Anterior cingulate cortex (tissue), 58 donors: ENCODE measurements around the gene CHPT1.

Experiments used
- DNase-seq, 58 donors: peaks; one replicate each; lab custom pipeline; 2025; lab: John Stamatoyannopoulos, UW

Gene CHPT1

DNA sequence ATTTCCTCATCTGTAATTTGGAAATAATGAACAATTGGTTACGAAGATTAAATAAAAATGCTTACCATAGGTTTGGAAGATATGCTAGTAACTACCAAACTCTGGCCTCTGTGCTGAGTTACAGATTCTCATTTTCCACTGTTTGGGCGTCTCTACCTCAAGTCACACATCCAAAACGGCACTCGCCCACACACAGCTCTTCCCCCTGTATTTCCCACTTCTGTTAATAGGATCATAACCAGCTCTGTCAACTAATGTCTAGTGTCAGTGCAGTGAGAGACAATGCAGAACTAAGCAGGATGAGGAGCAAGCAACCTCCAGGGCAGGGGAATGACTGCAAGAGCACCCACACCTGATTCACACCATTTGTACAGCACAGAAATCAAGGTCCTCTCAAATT, 52.7 kb downstream of the CHPT1 start:
- no peak for DNase-seq

DNA sequence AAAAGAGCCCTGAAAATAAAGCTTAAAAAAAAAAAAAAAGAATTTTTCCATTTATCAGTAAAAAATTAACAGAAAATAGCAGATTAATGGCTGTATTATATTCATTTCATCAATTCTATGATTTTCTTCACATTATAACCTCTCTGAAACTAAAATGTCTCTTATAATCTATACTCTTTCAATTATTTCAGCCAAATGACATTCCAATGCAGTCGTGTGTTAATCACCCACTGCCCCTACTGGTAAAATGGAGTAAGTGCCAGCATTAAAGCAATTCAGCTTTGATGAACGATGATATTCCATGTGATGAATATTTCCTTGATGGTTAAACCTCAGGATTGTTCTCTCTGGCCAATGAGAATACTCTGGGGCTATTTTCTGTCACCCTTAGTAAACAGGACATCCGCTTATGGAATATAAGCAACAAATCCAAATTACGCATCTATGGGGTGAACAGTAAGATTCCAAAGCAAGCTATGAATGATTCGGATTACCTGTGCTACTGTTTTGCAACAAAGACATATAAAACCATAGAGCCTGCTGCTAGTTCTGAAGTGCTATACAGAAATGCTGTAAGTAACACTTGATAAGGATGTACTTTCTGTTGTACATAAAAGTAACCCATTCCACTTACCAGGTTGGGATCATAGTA, 62.1 kb downstream of the CHPT1 start:
- DNase-seq, result no peak

DNA sequence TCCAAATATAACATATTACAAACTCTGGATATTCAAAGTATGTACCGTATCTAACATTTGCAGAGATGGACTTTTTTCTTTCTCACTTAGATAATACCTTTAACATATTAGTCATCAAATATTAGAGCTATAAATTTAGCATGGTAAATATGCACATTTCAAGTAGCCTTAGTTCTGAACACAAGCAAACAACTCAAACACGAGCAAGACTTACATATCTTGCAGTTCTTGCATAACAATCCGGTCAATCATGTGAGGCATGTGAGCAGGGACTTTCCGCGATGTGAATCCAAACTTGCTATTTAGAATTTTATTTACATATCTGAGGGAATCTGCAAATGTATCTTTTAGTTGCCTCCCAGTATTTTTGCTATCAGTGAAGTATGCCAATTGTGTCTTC, 63.9 kb downstream of the CHPT1 start:
- peak in 1 of 58 donors; percentile 13 for DNase-seq

DNA sequence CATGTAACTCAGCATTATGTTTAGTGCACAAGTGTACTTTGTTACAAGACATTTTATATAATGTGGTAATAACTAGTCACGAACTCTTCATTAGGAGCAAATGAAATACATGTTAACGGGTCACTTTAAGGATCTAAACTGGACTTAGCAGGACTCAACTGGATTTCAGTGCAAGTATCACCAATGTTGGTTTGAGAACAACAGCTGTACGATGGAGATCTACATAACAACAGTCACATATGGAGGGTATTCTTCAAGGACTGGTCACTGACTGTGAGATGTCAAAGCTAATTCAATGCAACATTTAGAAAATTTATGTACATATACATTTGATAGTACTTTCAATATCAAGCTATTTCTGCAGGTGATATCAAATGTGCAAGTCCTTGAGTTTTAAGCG, 64.3 kb downstream of the CHPT1 start:
- DNase-seq, result no peak

DNA sequence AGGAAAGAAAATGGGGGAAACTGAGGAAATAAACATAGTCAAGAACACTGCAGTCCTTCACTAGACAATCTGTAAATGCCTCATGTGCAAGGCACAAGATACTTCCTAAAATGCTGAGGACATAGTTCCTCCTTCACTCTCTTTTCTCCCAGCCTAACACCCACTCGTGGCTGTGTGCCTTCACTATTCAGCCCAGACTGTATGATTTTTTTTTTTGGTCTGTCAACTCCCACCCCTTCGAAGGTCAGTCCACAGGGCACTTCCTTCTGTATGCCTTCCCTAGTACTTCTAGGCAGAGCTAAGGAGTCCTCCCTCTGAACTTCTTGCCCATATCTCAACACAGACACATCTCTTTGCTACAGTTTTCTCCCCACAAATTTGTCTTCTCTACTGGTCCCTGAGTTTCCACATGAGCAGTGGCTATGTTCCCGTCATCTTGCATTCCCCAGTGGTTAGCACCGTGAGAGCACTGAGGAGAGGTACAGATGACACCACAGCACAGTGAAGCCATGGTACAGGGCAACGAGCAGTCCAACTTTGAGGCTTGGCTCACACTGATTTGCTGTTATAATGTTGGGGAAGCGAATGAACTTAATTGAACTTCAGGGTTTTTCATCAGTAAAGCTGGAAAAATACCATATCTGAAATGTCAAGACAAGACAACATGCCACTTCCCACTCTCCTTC, 65.9 kb downstream of the CHPT1 start:
- DNase-seq, result no peak

DNA sequence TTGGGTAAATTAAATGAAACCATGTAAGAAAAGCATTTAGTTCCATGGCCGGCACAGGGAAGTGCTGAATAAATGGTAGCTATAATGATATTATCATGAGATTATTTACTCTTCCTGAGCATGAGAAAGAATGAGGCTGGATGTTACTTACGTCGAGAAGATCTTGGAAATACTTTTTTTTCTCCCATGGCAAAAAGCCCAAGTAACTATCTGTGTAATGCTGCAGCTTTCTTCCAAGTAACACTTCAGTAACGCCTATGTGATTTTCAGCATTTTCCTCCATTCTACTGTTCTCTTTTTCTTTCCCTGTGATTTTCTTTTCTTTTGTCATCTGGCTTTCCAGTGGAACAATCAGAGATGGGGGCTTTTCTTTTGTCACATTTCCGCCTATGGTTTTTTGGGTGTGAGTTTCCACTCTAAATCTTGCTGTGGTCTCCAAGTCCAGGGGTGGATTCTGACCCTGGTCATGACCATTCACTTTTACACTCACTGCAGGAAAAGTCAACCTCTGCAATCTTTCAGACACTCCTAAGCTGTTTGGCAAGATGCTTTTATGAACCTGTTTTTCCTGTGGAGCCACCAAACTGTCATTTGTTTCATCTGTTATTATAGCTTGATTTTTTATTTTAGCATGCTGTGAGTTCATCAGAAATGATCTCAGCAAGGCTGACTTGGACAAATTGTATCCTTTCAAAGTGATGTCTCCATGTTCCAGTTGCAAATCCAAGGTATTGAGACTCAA, 66.8 kb downstream of the CHPT1 start:
- DNase-seq, result no peak

DNA sequence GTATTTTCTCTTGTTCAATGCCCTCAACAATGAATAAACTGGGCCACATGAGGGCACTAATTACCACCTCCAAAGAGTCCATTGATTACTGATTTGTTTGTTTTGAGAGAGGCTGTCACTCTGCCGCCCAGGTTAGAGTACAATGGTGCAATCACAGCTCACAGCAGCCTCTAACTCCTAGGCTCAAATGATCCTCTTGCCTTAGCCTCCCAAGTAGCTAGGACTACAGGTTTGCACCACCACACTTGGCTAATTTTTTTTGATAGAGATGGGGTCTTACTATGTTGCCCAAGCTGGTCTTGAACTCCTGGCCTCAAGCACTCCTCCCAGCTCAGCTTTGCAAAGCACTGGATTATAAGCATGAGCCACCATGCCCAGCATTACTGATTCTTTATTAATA, 70.1 kb downstream of the CHPT1 start:
- no peak for DNase-seq

DNA sequence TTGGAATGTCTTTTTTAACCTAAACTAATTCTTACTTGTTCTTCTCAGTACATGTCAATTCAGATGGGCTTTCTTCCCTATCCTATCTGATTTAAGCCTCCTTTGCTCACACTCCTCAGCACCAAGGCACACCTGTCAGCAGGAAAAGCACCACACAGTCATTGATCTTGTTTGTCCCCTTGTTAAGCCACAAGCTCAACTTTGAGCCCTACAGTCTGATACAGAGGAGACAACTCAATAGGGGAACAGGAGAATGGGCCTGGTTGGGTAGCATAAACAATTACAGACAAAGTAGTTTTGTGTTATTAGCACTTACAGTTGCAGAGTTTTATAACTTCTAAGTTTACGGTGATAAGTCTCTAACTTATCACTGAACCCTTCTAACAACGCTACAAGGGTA, 71.3 kb downstream of the CHPT1 start:
- DNase-seq, result no peak

DNA sequence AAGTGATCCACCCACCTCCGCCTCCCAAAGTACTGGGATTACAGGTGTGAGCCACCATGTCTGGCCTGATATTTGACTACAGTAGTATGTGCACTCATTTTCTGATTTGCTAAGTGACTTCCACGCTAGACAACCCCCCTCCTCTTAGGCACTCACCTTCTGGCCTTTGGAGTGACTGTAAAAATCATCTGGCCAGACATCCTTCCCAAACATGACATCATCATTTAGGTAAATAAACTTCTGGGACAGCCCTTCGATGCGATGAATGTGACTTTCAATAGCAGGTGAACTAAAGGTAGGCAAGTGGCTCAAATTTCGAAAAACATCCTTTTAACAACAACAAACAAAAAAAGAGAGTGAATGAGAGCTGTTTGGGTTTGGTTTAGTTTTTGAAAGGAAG, 72.4 kb downstream of the CHPT1 start:
- no peak for DNase-seq

DNA sequence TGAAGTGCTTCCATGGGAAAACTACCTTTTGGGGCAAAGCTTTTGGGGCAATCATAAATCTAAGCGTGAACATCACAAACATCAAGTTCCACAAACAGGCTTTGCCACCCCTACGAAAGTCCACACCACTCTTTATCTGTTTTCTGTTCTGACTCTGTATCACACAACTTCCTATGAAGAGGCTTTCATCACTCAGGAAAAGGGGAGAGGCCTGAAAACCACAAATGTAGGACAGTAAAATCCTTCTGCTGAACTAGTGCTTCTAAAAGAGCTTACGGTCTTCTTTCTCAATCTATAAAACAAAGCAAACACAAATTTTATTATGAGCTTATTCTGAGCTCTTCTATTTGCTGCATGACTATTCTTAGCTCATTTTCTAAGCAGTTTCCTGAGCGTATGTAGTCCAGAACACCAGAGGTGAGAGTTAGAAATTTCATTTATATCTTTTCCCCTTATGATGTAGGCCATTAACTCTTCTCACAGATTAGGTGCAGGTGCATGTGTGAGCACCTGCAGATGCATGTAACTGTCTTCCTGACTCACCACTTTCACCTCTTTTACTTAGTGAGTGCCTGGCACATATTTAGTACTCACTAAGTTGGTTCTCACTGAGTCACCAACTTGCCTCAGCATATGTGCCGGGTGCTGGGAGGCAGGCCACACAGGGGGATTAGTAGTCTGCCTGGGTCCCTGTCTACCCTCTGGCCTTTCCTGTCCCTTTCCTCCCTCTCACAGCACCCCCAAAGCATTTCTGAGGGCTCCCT, 74.8 kb downstream of the CHPT1 start:
- no peak for DNase-seq

DNA sequence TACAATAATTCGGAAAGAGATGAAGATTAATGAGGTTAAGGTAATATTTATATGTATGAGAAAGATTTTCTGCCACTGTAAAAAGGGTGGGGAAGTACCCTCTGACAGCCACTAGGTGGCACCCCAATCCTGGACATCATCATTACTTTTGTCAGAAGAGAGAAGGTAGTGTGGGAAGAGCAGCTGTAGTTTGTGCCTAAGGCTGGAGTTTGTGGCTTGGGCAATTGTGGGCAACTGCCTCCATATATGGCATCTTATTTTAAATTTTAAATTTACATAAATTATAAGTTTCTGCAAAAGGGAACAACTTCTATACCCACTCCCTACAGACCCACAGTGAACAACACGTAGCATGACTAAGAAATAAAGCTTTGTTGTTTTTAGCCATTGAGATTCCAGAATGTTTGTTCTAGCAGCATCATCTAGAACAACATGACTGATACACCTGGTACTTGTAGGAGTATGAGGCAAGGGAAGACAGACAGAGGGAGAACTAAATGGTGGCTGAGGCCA, 76.3 kb downstream of the CHPT1 start:
- peak in 41 of 58 donors; percentile 5 to 69 (median 31) for DNase-seq

DNA sequence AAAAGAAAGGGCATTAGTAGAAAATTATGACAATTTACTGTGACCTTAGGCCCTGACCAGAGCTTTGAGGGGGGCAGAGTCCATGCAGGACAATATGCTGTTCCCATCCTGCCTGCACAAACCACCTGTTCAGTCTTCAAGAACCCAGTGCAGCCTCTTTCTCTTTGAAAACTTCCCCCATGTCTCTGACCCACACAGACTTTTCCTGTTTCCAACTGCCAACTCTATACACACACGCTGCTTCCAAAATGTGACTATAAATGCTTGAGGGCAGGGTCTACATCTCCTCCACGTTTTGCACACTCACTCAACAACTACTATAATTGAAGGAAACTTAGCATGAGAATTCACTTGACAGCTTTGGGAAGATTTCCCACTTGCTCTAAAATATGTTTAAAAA, 78.4 kb downstream of the CHPT1 start:
- no peak for DNase-seq

DNA sequence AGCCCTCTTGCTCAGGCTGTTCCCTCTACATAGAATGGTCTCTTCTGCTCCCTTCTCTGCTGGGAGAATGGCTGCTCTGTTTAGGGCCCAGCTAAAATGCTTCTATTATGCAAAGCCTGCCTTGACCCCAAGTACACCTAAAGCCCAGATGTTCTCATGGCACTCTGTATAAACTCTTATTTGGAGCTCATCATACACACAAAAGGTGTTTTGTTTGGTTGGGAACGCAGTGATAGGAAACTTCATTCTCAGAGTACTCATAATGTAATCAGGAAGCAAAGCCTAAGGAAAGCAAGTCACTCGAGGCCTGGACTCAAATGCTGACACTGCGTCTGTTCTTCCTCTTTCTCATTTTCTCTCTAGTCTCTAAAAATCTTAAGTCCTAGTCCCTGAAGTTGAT, 80.0 kb downstream of the CHPT1 start:
- peak in 9 of 58 donors; percentile 11 to 76 (median 23) for DNase-seq

DNA sequence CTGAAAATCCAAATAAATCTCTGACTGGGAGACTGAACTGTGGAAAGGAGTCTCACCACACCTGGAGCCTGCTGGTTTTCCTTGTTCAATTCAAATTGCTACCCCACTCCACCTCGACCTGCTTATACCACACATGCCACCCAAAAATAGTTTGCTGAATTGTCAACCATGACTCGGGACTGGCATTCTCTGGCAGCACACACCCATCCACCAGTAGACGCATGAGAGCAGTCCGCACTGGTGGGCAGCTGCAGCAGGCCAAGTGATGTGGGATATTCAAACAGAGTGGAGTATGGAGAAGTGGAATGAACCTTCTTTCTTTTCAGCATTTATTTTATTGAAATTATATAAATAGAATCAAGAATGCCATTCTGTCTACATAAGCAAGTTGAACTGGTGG, 80.5 kb downstream of the CHPT1 start:
- DNase-seq, result no peak
